ENCODE data around the gene CD200. TPM values are rescaled to one million over a fixed set of nuclear protein-coding genes. Genes with fewer than 3 reads are reported as not detected.
"Not testable (repeated sequence)": the region's sequence is repeated elsewhere in the genome, so short reads cannot be mapped to it uniquely, and the experiment has no call there.

The CD200 gene
- total and polyA plus RNA-seq, 11 donors, result 0.26 to 23.9 (median 0.81) TPM

DNA sequence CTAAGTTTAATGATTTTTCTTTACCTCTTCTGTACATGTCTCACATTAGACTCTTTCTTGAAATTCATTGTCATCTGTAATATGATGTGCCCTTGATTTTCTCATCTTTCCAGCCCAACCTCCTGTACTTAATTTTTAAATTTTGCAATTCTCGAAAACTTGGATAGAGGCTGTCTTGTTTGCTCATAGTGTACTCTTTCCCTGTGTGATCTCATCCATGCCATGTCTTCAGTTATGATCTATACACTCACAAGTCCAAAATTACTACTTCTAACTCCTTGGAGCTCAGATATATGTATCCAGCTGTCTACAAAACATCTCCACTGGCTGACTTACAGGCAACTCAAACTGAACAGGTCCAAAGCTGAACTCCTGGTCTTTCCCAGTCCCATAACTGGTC lies 42.2 kb downstream of the CD200 start:
- H3K27ac ChIP-seq, result peak overlapping the region in 6 of 12 donors; percentile 62 to 87 (median 84)
- no peaks in the 10 kb centered on the region for H3K36me3 ChIP-seq
- peaks cover 0 to 62% (median 20%) of the 10 kb centered on the region in 12 donors for H3K4me1 ChIP-seq
- no peak for TF ChIP-seq POLR2A (IDR thresholded peaks at IDR 0.05)
- TF ChIP-seq, protein P1, sequence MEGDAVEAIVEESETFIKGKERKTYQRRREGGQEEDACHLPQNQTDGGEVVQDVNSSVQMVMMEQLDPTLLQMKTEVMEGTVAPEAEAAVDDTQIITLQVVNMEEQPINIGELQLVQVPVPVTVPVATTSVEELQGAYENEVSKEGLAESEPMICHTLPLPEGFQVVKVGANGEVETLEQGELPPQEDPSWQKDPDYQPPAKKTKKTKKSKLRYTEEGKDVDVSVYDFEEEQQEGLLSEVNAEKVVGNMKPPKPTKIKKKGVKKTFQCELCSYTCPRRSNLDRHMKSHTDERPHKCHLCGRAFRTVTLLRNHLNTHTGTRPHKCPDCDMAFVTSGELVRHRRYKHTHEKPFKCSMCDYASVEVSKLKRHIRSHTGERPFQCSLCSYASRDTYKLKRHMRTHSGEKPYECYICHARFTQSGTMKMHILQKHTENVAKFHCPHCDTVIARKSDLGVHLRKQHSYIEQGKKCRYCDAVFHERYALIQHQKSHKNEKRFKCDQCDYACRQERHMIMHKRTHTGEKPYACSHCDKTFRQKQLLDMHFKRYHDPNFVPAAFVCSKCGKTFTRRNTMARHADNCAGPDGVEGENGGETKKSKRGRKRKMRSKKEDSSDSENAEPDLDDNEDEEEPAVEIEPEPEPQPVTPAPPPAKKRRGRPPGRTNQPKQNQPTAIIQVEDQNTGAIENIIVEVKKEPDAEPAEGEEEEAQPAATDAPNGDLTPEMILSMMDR (IDR thresholded peaks at IDR 0.05), result no peak
- intact Hi-C loops (cut with DNase I), result no loop called here
- no peak for DNase-seq
- H3K9me3 ChIP-seq, result no peaks in the 10 kb centered on the region
- H3K27me3 ChIP-seq, result no peaks in the 10 kb centered on the region
- 84 to 91% (median 87%) methylated on average over 1 of the region's 1 CpG for WGBS, 4 donors
- no peak for ATAC-seq
- H3K4me3 ChIP-seq, result no peak overlapping the region

DNA sequence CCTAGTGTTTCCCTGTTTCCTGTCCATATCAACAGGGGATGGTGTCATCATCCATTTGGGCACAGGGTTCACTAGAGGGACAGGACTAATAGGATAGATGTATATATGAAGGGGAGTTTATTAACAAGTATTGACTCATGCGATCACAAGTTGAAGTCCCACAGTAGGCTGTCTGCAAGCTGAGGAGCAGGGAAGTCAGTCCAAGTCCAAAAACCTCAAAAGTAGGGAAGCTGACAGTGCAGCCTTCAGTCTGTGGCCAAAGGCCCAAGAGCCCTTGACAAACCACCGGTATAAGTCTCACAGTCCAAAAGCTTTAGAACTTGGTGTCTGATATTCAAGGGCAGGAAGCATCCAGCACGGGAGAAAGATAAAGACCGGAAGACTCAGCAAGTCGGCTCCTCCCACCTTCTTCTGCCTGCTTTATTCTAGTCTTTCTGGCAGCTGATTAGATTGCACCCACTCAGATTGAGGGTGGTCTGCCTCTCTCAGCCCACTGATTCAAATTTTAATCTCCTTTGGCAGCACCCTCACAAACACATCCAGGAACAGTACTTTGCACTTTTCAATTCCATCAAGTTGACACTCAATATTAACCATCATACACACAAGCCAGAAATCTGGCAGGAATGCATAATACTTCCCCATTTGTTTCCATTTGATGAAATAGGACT lies 43.4 kb downstream of the CD200 start:
- TF ChIP-seq, protein P1 (IDR thresholded peaks at IDR 0.05), result no peak
- no peak for TF ChIP-seq POLR2A (IDR thresholded peaks at IDR 0.05)
- Histone ChIP-seq H3K27me3 (no peaks in the 10 kb centered on the region), H3K27ac (peak overlapping the region in 9 of 12 donors; percentile 3 to 85 (median 39)), H3K4me3 (no peak overlapping the region), H3K4me1 (peaks cover 0 to 62% (median 20%) of the 10 kb centered on the region in 12 donors), H3K36me3 (no peaks in the 10 kb centered on the region), H3K9me3 (no peaks in the 10 kb centered on the region)
- WGBS, 4 donors, result 31 to 45% (median 35%) methylated on average over 5 of the region's 5 CpGs
- DNase-seq (no peak), ATAC-seq (peak in 1 of 4 donors; percentile 23)
- intact Hi-C loops (cut with DNase I), result no loop called here

DNA sequence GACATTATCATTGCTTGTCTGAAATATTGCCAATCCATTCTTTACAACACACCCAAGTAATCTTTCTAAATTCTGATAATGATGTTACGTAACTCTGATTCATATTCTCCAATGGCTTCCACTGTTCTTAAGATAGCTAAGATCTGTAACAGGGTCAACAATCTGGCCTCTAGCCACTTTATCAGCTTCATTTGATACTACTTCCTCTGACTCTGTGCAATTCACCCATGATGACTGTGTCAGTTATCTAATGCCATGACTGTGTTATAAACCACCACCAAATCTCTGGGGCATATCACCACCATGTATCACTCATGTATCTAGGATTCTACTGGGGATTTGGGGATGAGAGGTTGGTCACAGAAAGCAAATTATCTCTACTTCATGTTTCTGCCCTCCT lies 44.0 kb downstream of the CD200 start:
- WGBS, 4 donors, result 30 to 44% (median 36%) methylated on average over 1 of the region's 1 CpG
- H3K27ac ChIP-seq, result peak overlapping the region in 6 of 12 donors; percentile 9 to 85 (median 42)
- no peaks in the 10 kb centered on the region for H3K9me3 ChIP-seq
- H3K4me3 ChIP-seq, result no peak overlapping the region
- TF ChIP-seq POLR2A (IDR thresholded peaks at IDR 0.05), result no peak
- TF ChIP-seq, protein P1 (IDR thresholded peaks at IDR 0.05), result no peak
- no peak for DNase-seq
- no peaks in the 10 kb centered on the region for H3K36me3 ChIP-seq
- intact Hi-C loops (cut with DNase I), result no loop called here
- H3K27me3 ChIP-seq, result no peaks in the 10 kb centered on the region
- ATAC-seq, result peak in 3 of 4 donors; percentile 68 to 72 (median 72)
- peaks cover 0 to 62% (median 20%) of the 10 kb centered on the region in 12 donors for H3K4me1 ChIP-seq

DNA sequence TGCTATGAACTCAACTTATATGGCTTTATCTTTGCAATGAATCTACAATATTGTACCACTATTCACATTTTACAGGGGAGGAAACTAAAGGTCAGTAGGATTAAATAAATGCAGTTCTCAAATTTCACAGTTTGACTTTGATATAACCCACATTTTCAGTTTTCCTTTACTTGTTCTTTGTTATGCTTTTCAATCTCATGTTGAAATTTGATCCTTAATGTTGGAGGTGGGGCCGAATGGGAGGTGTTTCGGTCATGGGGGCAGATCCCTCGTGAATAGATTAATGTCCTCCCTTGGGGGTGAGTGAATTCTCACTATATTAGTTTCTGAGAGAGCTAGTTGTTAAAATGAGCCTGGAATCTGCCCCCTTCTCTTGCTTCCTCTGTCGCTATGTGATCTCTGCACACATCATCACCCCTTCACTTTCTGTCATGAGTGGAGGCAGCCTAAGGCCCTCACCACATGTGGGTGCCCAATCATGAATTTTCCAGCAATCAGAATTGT lies 44.7 kb downstream of the CD200 start:
- ATAC-seq, result no peak
- no peak overlapping the region for H3K4me3 ChIP-seq
- peak overlapping the region in 3 of 12 donors; percentile 15 to 85 (median 28) for H3K27ac ChIP-seq

DNA sequence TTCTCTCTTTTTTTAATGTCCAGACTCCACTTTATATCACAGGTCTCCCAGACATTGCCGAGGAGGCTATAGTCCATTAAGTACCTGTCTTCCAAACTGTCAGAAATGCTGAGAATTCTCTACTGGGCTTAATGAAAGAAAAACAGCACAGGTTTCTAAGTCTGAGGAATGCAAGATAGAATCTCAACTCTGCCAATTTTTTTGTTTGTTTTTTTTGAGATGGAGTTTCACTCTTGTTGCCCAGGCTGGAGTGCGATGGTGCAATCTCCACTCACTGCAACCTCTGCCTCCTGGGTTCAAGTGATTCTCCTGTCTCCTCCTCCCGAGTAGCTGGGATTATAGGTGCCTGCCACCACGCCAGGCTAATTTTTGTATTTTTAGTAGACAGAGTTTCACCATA lies 45.4 kb downstream of the CD200 start:
- not testable (repeated sequence) for ATAC-seq

More for the DNA sequence above, 44.7 kb downstream of the CD200 start:
- Histone ChIP-seq H3K36me3 (no peaks in the 10 kb centered on the region), H3K9me3 (no peaks in the 10 kb centered on the region), H3K27me3 (no peaks in the 10 kb centered on the region), H3K4me1 (peaks cover 0 to 58% (median 20%) of the 10 kb centered on the region in 12 donors)
- DNase-seq, result no peak
- 52 to 71% (median 64%) methylated on average over 4 of the region's 4 CpGs for WGBS, 4 donors
- TF ChIP-seq, protein P1 (IDR thresholded peaks at IDR 0.05), result no peak
- no peak for TF ChIP-seq POLR2A (IDR thresholded peaks at IDR 0.05)
- intact Hi-C loops (cut with DNase I), result no loop called here

More for the DNA sequence above, 45.4 kb downstream of the CD200 start:
- intact Hi-C loops (cut with DNase I); DNase-seq; H3K9me3 ChIP-seq; H3K36me3 ChIP-seq; H3K27me3 ChIP-seq; H3K4me3 ChIP-seq: not testable (repeated sequence)
- Histone ChIP-seq H3K4me1 (peaks cover 0 to 55% (median 20%) of the 10 kb centered on the region in 12 donors), H3K27ac (peak overlapping the region in 1 of 12 donors; percentile 85)
- 90 to 97% (median 94%) methylated on average over 4 of the region's 4 CpGs for WGBS, 4 donors

All from heart left ventricle (tissue), 16 donors.